T-helper 2 cell treated with Interferon-gamma antibody and Interleukin-4, amounts not matched to agents 5 μg/mL and 100 μg/mL, for 36 hours (primary cell): ENCODE results near the gene SMIM44.
A peak's percentile ranks its signal among the peaks of the same experiment; 100 is the strongest.

Source experiments
- DNase-seq: peaks from one replicate; pipeline ENCODE4 v3.0.0; 2021; ENCODE audit warnings: low spot score
- H3K27ac Mint-ChIP-seq: one replicate; pipeline ENCODE4 v1.8.0; 2021; ENCODE audit warnings: mild to moderate bottlenecking, mixed read lengths
- H3K27me3 Mint-ChIP-seq: one replicate; pipeline ENCODE4 v1.8.0; 2021; ENCODE audit warnings: low read depth, mixed read lengths
- H3K36me3 Mint-ChIP-seq: one replicate; pipeline ENCODE4 v1.8.0; 2021; ENCODE audit warnings: low read depth, mixed read lengths
- H3K4me1 Mint-ChIP-seq: one replicate; pipeline ENCODE4 v1.8.0; 2021; ENCODE audit warnings: low read depth, mixed read lengths
- H3K4me3 Mint-ChIP-seq: one replicate; pipeline ENCODE4 v1.8.0; 2022; ENCODE audit warnings: mild to moderate bottlenecking, moderate library complexity, mixed read lengths
- H3K9me3 Mint-ChIP-seq: one replicate; pipeline ENCODE4 v1.8.0; 2021; ENCODE audit warnings: mixed read lengths

Gene SMIM44

DNA sequence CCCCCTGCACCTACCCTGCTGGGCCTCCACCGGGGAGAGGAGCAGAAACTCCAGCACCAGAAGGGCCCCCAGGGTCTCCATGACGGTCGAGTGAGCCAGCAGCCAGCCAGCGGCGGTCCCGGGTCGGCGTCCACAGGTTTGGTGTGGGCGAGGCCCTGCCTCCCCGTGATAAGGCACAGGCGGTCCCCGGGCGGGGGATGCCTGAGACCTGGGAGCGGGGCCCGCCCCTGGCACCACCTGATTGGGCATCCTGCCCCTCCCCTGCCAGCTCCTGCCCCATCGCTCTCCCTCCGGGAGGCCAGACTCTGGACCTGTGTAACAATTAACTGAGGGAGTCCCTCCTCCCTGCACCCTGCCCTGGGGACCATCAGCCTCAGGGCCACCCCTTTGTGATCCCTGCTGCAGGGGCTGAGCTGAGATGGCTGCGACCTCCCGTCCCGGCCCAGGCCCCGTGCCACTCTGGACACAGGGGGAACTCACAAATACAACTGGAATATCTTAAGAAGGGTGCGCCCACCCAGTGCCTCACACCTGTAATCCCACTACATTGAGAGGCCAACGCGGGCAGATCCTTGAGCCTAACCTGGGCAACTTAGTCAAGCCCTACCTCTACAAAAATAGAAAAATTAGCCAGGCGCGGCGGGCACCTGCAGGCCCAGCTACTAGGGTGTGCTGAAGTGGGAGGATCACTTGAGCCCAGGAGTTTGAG lies 2.7 kb downstream of the SMIM44 start, which contains the start of gene SMIM24:
Gene SMIM24, minus strand, starts transcription at position 143 of the 709 bp plus-strand sequence. Its CDS starts 62 bp downstream, at position 81.
- no peak for DNase-seq
- Mint-ChIP-seq H3K36me3 (no peaks in the 10 kb centered on the region), H3K4me1 (peaks cover 17% of the 10 kb centered on the region), H3K4me3 (peak within 1 kb of the TSS; percentile 78), H3K27ac (no peak within 1 kb of the TSS), H3K9me3 (no peaks in the 10 kb centered on the region), H3K27me3 (peaks cover 2% of the 10 kb centered on the region)

DNA sequence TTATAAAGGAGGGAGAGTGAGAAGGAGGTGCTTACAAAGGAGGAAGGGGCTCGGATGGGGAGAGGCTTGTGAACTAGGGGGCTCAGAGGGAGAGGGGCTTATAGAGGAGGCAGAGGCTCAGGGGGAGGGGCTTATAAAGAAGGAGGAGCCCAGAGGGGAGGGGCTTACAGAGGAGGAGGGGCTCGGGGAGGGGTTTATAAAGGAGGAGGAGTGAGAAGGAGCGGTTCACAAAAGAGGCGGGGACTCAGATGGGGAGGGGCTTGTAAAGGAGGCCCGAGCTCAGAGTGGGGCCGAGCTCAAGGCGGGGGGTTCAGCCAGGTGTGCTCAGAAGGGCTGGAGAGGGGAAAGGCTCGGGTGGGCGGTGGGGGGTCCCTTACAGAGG lies 3.4 kb downstream of the SMIM44 start:
- H3K36me3 Mint-ChIP-seq, result no peaks in the 10 kb centered on the region
- no peaks in the 10 kb centered on the region for H3K9me3 Mint-ChIP-seq
- no peak overlapping the region for H3K4me3 Mint-ChIP-seq
- DNase-seq, result no peak
- peaks cover 2% of the 10 kb centered on the region for H3K27me3 Mint-ChIP-seq
- no peak overlapping the region for H3K27ac Mint-ChIP-seq
- H3K4me1 Mint-ChIP-seq, result peaks cover 17% of the 10 kb centered on the region

DNA sequence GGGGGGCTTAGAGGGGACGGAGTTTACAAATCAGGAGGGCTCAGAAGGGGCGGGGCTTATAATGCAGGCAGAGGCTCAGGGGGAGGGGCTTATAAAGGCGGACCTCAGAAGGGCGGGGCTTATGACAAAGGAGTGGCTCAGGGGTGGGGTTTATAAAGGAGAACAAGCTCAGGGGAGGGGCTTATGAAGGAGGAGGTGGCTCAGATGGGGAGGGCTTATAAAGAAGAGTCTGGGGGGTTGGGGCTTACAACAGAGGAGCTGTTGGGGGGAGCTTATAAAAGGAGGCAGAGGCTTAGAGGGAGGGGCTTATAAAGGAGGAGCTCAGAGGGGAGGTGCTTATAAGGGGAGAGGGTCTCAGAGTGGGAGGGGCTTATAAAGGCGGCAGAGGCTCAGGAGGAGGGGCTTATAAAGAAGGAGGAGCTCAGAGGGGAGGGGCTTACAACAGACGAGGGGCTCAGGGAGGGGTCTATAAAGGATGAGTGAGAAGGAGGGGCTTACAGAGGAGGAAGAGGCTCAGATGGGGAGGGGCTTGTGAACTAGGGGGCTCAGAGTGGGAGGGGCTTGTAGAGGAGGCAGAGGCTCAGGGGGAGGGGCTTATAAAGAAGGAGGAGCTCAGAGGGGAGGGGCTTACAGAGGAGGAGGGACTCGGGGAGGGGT lies 3.9 kb downstream of the SMIM44 start:
- DNase-seq, result peak; percentile 20
- Mint-ChIP-seq H3K36me3 (no peaks in the 10 kb centered on the region), H3K27me3 (peaks cover 2% of the 10 kb centered on the region), H3K27ac (no peak overlapping the region), H3K4me1 (peaks cover 17% of the 10 kb centered on the region), H3K4me3 (peak overlapping the region; percentile 78), H3K9me3 (no peaks in the 10 kb centered on the region)

DNA sequence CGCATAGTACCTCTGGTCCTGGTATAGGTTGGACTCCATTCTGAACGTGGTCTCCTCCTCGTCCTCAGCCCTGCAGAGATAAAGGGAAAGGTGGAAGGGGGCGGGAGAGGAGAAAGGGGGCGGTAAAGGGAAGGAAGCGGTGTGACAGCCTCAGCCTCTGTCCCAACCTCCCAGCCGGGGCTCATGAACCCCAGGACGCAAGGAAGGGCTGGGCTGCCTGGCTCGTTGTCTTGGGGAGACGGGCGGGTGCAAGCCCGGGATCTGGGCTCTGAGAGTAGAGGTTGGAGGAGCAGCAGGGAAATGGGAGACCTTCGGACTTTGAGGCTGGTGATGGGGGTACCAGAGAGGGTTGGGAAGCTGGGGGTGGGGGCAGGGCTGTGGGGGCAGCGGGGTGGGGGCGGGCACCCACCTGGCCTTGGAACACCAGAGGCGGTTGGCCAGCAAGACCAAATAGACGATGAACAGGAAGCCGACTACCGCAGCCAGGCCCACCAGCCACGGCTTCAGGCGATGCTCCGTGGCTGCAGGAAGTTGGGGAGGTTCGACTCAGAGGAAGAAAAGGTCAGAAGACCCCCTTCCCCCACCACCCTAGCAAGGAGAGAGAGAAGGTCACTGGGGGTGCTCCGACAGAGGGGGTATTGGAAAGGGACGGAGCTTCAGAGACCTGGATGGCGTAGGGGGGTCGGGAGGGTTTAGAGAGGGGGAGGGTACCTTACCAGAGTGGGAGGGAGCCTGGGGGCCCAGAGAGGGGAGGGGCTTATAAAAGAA lies 4.6 kb downstream of the SMIM44 start:
- Mint-ChIP-seq H3K9me3 (no peaks in the 10 kb centered on the region), H3K36me3 (no peaks in the 10 kb centered on the region), H3K27ac (peak overlapping the region; percentile 79), H3K4me1 (peaks cover 17% of the 10 kb centered on the region), H3K27me3 (peaks cover 2% of the 10 kb centered on the region), H3K4me3 (peak overlapping the region; percentile 78)
- DNase-seq, result no peak

DNA sequence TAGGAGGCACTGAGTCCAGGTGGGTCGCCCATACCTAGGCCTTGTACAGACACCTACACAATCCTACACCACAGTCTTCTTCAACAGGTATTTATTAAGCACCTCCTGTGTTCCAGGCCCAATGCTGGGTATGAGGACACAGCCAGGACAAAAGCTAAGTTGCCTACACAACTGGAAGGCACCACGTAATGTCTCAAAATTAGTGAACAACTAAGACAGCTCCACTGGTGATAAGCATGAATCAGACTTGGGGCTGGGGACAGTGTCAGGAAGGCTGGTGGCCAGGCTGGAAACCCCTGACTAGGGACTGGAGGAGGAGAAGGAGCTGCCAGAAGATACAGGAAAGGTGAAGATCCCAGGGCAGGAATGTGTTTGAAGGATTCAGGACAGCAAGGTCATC lies 5.3 kb downstream of the SMIM44 start:
- H3K4me1 Mint-ChIP-seq, result peaks cover 17% of the 10 kb centered on the region
- no peaks in the 10 kb centered on the region for H3K36me3 Mint-ChIP-seq
- no peak for DNase-seq
- H3K27ac Mint-ChIP-seq, result peak overlapping the region; percentile 60
- no peaks in the 10 kb centered on the region for H3K9me3 Mint-ChIP-seq
- peak overlapping the region; percentile 73 for H3K4me3 Mint-ChIP-seq
- peaks cover 2% of the 10 kb centered on the region for H3K27me3 Mint-ChIP-seq

DNA sequence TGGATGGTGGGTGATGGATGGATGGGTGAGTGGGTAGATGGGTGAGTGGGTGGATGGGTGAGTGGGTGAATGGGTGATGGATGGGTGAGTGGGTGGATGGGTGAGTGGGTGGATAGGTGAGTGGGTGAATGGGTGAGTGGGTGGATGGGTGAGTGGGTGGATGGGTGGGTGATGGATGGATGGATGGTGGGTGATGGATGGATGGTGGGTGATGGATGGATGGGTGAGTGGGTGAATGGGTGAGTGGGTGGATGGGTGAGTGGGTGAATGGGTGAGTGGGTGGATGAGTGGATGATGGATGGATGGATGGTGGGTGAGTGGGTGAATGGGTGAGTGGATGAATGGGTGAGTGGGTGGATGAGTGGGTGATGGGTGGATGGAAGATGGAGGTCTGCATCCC lies 5.7 kb downstream of the SMIM44 start:
- no peak overlapping the region for H3K27ac Mint-ChIP-seq
- H3K36me3 Mint-ChIP-seq, result no peaks in the 10 kb centered on the region
- H3K9me3 Mint-ChIP-seq, result no peaks in the 10 kb centered on the region

DNA sequence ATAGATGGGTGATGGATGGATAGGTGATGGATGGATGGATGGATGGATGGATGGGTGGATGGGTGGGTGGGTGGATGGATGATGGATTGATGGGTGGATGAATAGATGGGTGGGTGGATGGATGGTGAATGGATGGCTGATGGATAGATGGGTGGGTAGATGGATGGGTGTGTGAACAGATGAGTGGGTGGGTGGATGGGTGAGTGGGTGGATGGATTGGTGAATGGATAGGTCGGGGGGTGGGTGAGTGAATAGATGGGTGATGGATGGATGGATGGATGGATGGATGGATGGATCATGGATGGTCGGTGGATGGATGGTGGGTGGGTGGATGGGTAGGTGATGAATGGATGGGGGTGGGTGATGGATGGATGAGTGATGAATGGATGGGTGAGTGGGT lies 6.4 kb downstream of the SMIM44 start:
- H3K9me3 Mint-ChIP-seq, result no peaks in the 10 kb centered on the region
- H3K36me3 Mint-ChIP-seq, result no peaks in the 10 kb centered on the region
- peaks cover 2% of the 10 kb centered on the region for H3K27me3 Mint-ChIP-seq
- H3K4me1 Mint-ChIP-seq, result peaks cover 17% of the 10 kb centered on the region
- no peak for DNase-seq
- H3K27ac Mint-ChIP-seq, result no peak overlapping the region
- no peak overlapping the region for H3K4me3 Mint-ChIP-seq

More for the DNA sequence above, 5.7 kb downstream of the SMIM44 start:
- Mint-ChIP-seq H3K27me3 (peaks cover 2% of the 10 kb centered on the region), H3K4me3 (no peak overlapping the region), H3K4me1 (peaks cover 17% of the 10 kb centered on the region)
- no peak for DNase-seq

DNA sequence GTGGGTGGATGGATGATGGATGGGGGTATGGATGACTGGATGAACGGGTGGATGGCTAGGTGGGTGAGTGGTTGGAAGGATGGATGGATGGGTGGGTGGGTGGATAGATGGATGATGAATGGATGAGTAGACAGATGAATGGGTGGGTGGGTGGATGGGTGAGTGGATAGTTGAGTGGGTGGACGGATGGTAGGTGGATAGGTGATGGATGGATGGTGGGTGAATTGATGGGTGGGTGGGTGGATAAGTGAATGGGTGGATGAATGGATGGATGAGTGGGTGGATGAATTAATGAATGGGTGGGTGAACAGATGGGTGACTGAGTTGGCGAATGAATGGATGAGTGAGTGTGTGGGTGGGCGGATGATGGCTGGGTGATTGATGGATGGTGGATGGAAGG lies 7.8 kb downstream of the SMIM44 start:
- Mint-ChIP-seq H3K4me1 (peaks cover 17% of the 10 kb centered on the region), H3K36me3 (no peaks in the 10 kb centered on the region), H3K9me3 (no peaks in the 10 kb centered on the region), H3K27ac (no peak overlapping the region), H3K27me3 (peaks cover 2% of the 10 kb centered on the region), H3K4me3 (no peak overlapping the region)
- no peak for DNase-seq

DNA sequence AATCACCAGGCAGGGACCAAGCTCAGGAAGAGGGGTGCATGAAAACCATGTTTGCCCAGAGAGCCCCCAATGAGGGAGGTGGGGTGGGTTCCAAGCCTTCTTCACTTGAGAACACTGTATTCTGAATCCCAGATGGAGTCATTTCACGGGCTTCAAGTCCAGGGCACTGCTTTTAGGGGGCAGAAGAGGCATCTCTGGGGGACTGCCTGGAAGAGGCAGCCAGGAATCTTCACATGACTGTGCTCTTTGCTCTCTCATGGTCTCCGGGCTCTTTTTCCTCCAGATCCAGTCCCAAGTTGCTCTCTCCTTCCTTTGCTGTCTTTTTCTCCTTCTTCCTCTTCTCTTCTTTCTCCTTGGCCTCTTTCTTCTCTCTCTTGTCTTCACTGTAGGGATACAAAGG lies 8.6 kb downstream of the SMIM44 start:
- H3K4me3 Mint-ChIP-seq, result no peak overlapping the region
- DNase-seq, result no peak
- peaks cover 2% of the 10 kb centered on the region for H3K27me3 Mint-ChIP-seq
- H3K36me3 Mint-ChIP-seq, result no peaks in the 10 kb centered on the region
- H3K9me3 Mint-ChIP-seq, result no peaks in the 10 kb centered on the region
- H3K27ac Mint-ChIP-seq, result no peak overlapping the region
- peaks cover 16% of the 10 kb centered on the region for H3K4me1 Mint-ChIP-seq

DNA sequence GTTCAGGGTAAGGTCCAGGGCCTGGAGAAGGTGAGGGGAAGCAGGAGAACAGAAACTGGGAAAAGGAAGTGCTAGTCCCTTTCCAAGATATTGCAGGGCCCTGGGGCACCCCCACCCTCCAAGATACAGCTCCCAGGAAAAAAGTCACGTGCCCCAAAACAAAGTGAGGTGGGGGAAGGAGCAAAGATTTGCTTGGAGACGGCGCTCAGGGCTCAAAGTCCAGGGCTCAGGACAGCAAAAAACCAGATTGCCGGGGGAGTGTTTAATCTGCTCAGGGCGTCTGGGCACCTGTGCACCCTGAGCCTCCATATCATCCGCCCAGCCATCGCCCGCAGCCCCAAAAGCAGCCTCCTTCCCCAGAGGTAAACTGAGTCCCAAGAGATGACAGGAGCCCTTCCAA lies 9.2 kb downstream of the SMIM44 start:
- H3K36me3 Mint-ChIP-seq, result no peaks in the 10 kb centered on the region
- H3K9me3 Mint-ChIP-seq, result no peaks in the 10 kb centered on the region
- peaks cover 2% of the 10 kb centered on the region for H3K27me3 Mint-ChIP-seq
- H3K4me3 Mint-ChIP-seq, result no peak overlapping the region
- DNase-seq, result no peak
- H3K4me1 Mint-ChIP-seq, result peaks cover 10% of the 10 kb centered on the region
- H3K27ac Mint-ChIP-seq, result no peak overlapping the region

DNA sequence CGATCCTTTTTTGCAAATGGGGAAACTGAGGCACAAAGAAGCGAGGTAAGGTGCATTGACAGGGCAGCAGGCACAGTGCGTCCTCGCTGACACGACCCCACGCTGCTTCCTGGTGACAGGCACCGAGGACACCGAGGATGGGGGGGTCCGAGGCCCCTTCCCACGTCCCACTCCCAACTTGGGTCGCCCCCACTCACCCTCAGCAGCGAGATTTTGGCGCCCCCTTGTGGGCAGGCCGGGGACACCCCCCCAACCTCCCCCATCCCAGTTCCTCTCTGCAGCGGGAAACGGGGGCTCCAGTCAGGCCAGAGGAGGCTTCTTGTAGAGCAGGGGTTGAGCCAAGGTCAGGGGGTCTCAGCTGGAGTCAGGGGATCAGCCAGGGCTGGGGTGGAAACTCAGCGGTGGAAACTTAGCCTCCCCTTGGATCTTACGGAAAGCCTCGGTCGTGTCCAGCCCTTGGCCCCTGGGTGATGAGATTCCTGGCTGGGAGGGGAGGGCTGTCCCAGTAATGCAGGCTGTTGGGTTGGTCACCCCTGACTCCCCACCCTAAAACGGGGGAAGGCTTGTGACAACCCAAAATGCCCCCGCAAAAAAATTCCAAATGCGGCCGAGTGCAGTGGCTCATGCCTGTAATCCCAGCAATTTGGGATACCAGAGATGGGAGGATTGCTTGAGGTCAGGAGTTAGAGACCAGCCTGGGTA lies 11.1 kb downstream of the SMIM44 start:
- Mint-ChIP-seq H3K27ac (no peak overlapping the region), H3K36me3 (no peaks in the 10 kb centered on the region), H3K4me3 (no peak overlapping the region), H3K27me3 (no peaks in the 10 kb centered on the region), H3K9me3 (peaks cover 3% of the 10 kb centered on the region), H3K4me1 (no peaks in the 10 kb centered on the region)
- DNase-seq, result no peak

DNA sequence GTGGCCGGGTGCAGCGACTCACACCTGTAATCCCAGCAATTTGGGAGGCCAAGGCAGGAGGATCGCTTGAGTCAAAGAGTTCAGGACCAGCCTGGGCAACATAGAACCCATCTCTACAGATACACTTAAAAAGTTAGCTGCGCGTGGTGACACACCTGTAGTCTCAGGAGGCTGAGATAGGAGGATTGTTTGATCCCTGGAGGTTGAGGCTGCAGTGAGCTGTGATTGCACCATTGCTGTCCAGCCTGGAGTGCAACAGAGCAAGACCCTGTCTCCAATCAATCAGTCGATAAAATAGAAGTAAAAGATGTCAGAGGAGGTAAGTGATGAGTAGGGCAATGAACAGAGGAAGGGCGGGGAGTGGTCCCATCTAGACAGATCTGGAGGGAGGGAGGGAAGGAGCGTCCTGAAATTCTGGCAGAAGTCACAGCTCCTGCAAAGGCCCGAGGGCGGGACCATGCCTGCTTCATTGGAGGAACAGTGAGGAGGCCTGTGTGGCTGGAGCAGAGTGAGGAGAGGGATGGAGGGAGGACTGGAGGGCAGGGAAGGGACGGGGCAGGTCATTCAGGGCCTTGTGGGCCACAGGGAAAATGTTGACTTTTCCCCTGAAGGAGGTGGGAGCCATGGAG lies 12.6 kb downstream of the SMIM44 start:
- no peak overlapping the region for H3K4me3 Mint-ChIP-seq
- no peaks in the 10 kb centered on the region for H3K4me1 Mint-ChIP-seq
- no peak for DNase-seq
- no peaks in the 10 kb centered on the region for H3K27me3 Mint-ChIP-seq
- H3K9me3 Mint-ChIP-seq, result peaks cover 3% of the 10 kb centered on the region
- no peak overlapping the region for H3K27ac Mint-ChIP-seq
- H3K36me3 Mint-ChIP-seq, result no peaks in the 10 kb centered on the region

DNA sequence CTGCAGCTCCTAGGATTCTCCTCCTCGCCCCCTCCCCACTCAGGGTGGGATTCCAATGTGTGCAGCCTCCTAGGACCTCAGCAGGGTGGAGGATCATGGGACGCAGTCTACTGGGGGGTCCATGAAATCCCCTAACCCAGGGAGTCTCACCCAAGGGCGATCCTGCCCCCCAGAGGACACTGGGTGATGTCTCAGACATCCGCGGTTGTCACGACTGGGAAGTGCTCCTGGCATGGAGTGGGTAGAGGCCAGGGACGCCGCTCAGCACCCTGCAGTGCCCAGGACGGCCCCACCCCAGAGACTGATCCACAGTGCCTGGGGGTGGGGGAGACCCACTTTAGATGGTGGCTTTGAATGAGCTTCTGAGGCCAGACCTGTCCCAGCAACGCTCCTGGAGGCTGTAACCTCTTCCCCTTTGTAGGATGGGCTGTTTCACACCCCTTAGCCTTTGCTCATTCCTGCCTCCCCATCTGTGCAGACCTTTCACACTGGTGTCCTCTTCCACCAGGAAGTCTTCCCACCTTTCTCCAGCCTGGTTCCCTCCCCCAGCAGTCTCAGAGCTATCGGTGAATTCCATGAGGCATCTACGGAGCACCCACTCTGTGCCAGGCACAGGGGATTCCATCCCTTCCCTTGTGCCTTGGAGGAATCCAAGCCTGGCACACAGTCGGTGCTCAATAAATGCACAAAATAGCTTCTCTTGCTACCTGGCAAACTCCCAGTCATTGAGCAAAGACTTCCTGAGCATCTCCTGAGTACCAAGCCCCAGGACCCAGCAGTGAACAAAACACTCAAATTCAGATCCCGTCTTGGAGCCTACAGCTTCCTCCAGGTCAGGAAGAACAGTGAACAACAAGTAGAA lies 13.4 kb downstream of the SMIM44 start:
- Mint-ChIP-seq H3K27me3 (no peaks in the 10 kb centered on the region), H3K4me1 (no peaks in the 10 kb centered on the region), H3K27ac (no peak overlapping the region), H3K4me3 (no peak overlapping the region), H3K36me3 (no peaks in the 10 kb centered on the region), H3K9me3 (peaks cover 3% of the 10 kb centered on the region)
- no peak for DNase-seq
